ENCODE results near the gene SLC45A1. TPM values are rescaled to one million over a fixed set of nuclear protein-coding genes. Genes with fewer than 3 reads are reported as not detected.

SLC45A1 gene
- total and polyA plus RNA-seq, 9 of the 15 experiments (the other 6 are each of a cell fraction or from before 2014, with no cell fraction given): not detected

GRCh38 chr1:8388732-8389562 lies 71.0 kb downstream of the SLC45A1 start (continued):
- TF ChIP-seq ZMIZ1 (IDR thresholded peaks at IDR 0.05; ENCODE audit: low read depth in 2 of 2, low read length in 2 of 2) (no peak; a peak in 1 of 4 replicates), KDM5B (IDR thresholded peaks at IDR 0.05; ENCODE audit: insufficient replicate concordance, low read depth, low read length) (no peak), CEBPB (tag; IDR thresholded peaks at IDR 0.05) (no peak), LARP7 (IDR thresholded peaks at IDR 0.05) (no peak), KLF13 (tag; IDR thresholded peaks at IDR 0.05; ENCODE audit: borderline replicate concordance, low read depth) (no peak), REST (IDR thresholded peaks at IDR 0.05; ENCODE audit: borderline replicate concordance) (no peak; the same call in 1 of the 2 replicates), REST (CRISPR knock-in tag; IDR thresholded peaks at IDR 0.05; ENCODE audit: low read depth) (no peak), HDAC3 (IDR thresholded peaks at IDR 0.05; ENCODE audit: borderline replicate concordance, partially characterized antibody) (peak; percentile 89), ZNF436 (CRISPR knock-in tag; IDR thresholded peaks at IDR 0.05) (no peak), SP2 (IDR thresholded peaks at IDR 0.05; ENCODE audit: extremely low read depth, low read depth, low read length, poor library complexity, severe bottlenecking) (no peak), ZNF197 (CRISPR knock-in tag; IDR thresholded peaks at IDR 0.05; ENCODE audit: low read depth) (0 out of 2 replicates have a peak, but pooled peaks have one; percentile 13), ZFP91 (CRISPR knock-in tag; IDR thresholded peaks at IDR 0.05) (no peak), BACH1 (tag; IDR thresholded peaks at IDR 0.05) (no peak)

All from K562 (cell line).